Stimulated activated CD8-positive, alpha-beta memory T cell treated with anti-CD3 and anti-CD28 coated beads, Interleukin-7, amount 100 ng/mL, for 48 hours (primary cell): ENCODE measurements around the gene CPB2.

ENCODE experiments used
- DNase-seq, 2 donors: peaks; one replicate each; pipeline ENCODE4 v3.0.0-alpha.2; 2020; ENCODE audit warnings: low read depth in 1 of 2; ENCODE audit errors: extremely low read depth in 1 of 2

Gene CPB2

GRCh38 chr13:46006688-46007452, 98.0 kb downstream of the CPB2 start:
- DNase-seq, result no peak

- DNase-seq, result no peak
Measured at GRCh38 chr13:46004491-46004890, 100.3 kb downstream of the CPB2 start.
